ENCODE data around the gene FN3K.

The FN3K gene

DNA sequence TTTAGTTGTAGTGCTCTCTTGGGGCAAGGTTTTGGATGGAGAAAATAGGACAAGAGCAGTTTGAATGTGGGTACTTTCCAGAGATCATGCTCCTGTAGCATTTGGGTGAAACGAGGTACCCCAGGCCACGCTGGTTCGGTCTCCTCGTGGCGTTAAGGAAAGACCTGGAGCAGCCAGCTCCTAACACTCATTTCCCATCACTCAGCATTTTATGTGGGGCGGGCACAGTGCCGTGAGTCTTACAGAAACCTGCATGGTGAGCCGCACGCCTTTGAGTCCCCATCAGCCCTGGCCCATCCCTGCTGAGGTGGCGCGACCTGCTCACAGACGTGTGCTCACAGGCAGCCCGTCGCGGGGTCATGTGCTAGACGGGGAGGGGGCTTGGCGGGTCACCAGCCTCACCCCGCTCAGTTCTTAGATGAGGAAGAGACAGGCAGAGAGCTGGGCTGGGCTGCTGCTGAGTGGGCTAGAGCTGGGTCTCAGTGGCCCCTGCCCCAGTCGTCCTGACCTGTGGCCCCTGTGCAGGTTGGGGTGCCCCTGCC is 53.7 kb downstream of the FN3K start:
- WGBS, 2 experiments (ENCODE audit: insufficient coverage in 2 of 2): 96% methylated on average over 15 to 19 of the region's 19 CpGs
- Histone ChIP-seq H3K4me3 (ENCODE audit: extremely low read depth, insufficient read depth, low read length, poor library complexity, severe bottlenecking) (no peak overlapping the region), H3K4me1 (ENCODE audit: control insufficient read depth, insufficient read depth, low read length, poor library complexity, severe bottlenecking) (peaks cover 10% of the 10 kb centered on the region), H3K36me3 (ENCODE audit: control insufficient read depth, insufficient read depth, low read length) (peaks cover 29% of the 10 kb centered on the region), H3K27ac (ENCODE audit: low read depth, low read length, severe bottlenecking) (no peak overlapping the region), H3K9me3 (ENCODE audit: control insufficient read depth, low read length) (no peaks in the 10 kb centered on the region)

- Histone ChIP-seq H3K4me3 (ENCODE audit: extremely low read depth, insufficient read depth, low read length, poor library complexity, severe bottlenecking) (no peak overlapping the region), H3K4me1 (ENCODE audit: control insufficient read depth, insufficient read depth, low read length, poor library complexity, severe bottlenecking) (peaks cover 10% of the 10 kb centered on the region), H3K27ac (ENCODE audit: low read depth, low read length, severe bottlenecking) (no peak overlapping the region), H3K36me3 (ENCODE audit: control insufficient read depth, insufficient read depth, low read length) (peaks cover 22% of the 10 kb centered on the region), H3K9me3 (ENCODE audit: control insufficient read depth, low read length) (no peaks in the 10 kb centered on the region)
- 92 to 93% methylated on average over 13 to 18 of the region's 18 CpGs for WGBS, 2 experiments (ENCODE audit: insufficient coverage in 2 of 2)
Observed at GRCh38 chr17:82789806-82790205, 54.4 kb downstream of the FN3K start.

- H3K4me1 ChIP-seq (ENCODE audit: control insufficient read depth, insufficient read depth, low read length, poor library complexity, severe bottlenecking): peaks cover 10% of the 10 kb centered on the region
- WGBS, 2 experiments (ENCODE audit: insufficient coverage in 2 of 2): 95 to 97% methylated on average over 13 of the region's 13 CpGs
- H3K27ac ChIP-seq (ENCODE audit: low read depth, low read length, severe bottlenecking): no peak overlapping the region
Observed at GRCh38 chr17:82790391-82790790, 55.0 kb downstream of the FN3K start.

DNA sequence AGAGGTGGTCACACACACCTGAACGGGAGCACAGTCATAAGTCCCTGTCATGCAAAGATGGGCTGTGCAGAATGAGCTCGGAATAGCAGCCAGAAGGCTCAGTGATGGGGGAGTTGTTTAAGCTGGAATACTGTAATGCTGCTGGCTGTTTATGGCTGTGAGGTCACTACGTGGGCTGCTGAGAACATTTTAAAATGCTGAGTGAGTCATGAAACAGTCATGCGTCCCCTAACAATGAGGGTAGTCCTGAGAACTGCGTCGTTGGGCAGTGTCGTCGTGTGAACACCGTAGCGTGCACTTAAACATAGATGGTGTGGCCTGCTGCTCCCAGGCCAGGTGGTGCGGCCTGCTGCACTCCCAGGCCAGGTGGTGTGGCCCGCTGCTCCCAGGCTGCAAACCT is 56.1 kb downstream of the FN3K start:
- H3K4me3 ChIP-seq (ENCODE audit: extremely low read depth, insufficient read depth, low read length, poor library complexity, severe bottlenecking): no peak overlapping the region
- H3K36me3 ChIP-seq (ENCODE audit: control insufficient read depth, insufficient read depth, low read length): peaks cover 21% of the 10 kb centered on the region
- no peaks in the 10 kb centered on the region for H3K9me3 ChIP-seq (ENCODE audit: control insufficient read depth, low read length)
- H3K27ac ChIP-seq (ENCODE audit: low read depth, low read length, severe bottlenecking): peak overlapping the region; percentile 11
- peaks cover 10% of the 10 kb centered on the region for H3K4me1 ChIP-seq (ENCODE audit: control insufficient read depth, insufficient read depth, low read length, poor library complexity, severe bottlenecking)
- WGBS, 2 experiments (ENCODE audit: insufficient coverage in 2 of 2): 94% methylated on average over 12 of the region's 12 CpGs

More at GRCh38 chr17:82790391-82790790, 55.0 kb downstream of the FN3K start:
- Histone ChIP-seq H3K36me3 (ENCODE audit: control insufficient read depth, insufficient read depth, low read length) (peaks cover 24% of the 10 kb centered on the region), H3K4me3 (ENCODE audit: extremely low read depth, insufficient read depth, low read length, poor library complexity, severe bottlenecking) (no peak overlapping the region), H3K9me3 (ENCODE audit: control insufficient read depth, low read length) (no peaks in the 10 kb centered on the region)

- H3K36me3 ChIP-seq (ENCODE audit: control insufficient read depth, insufficient read depth, low read length): peaks cover 18% of the 10 kb centered on the region
Observed at GRCh38 chr17:82793974-82794630, 58.7 kb downstream of the FN3K start.

GRCh38 chr17:82794781-82795482 is 59.5 kb downstream of the FN3K start:
- 96 to 98% methylated on average over 16 of the region's 18 CpGs for WGBS, 2 experiments (ENCODE audit: insufficient coverage in 2 of 2)
- H3K4me3 ChIP-seq (ENCODE audit: extremely low read depth, insufficient read depth, low read length, poor library complexity, severe bottlenecking): no peak overlapping the region
- H3K9me3 ChIP-seq (ENCODE audit: control insufficient read depth, low read length): no peaks in the 10 kb centered on the region
- H3K4me1 ChIP-seq (ENCODE audit: control insufficient read depth, insufficient read depth, low read length, poor library complexity, severe bottlenecking): peaks cover 10% of the 10 kb centered on the region
- peaks cover 24% of the 10 kb centered on the region for H3K36me3 ChIP-seq (ENCODE audit: control insufficient read depth, insufficient read depth, low read length)
- H3K27ac ChIP-seq (ENCODE audit: low read depth, low read length, severe bottlenecking): no peak overlapping the region

More at GRCh38 chr17:82793974-82794630, 58.7 kb downstream of the FN3K start:
- Histone ChIP-seq H3K27ac (ENCODE audit: low read depth, low read length, severe bottlenecking) (no peak overlapping the region), H3K4me1 (ENCODE audit: control insufficient read depth, insufficient read depth, low read length, poor library complexity, severe bottlenecking) (peaks cover 10% of the 10 kb centered on the region), H3K4me3 (ENCODE audit: extremely low read depth, insufficient read depth, low read length, poor library complexity, severe bottlenecking) (no peak overlapping the region), H3K9me3 (ENCODE audit: control insufficient read depth, low read length) (no peaks in the 10 kb centered on the region)
- WGBS, 2 experiments (ENCODE audit: insufficient coverage in 2 of 2): 90 to 97% methylated on average over 14 to 15 of the region's 15 CpGs

DNA sequence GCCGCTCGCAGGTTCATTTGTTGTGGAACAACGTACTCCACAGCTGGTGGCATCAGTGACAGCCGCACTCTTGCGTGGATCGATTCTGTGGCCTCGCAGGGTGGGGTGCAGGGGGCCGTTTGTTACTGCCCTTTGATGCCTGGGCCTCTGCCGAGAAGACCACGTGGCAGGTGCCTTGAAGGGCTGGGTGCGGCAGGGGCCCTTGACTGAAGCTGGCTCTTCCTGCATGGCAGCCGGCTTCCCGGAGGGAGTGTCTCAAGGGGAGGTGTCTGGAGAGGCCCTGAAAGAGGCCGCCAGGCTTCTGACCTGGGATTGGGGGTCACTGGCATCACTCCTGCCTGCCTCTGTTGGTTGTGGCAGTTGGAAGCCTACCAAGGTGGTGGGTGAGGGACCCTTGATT is 60.2 kb downstream of the FN3K start:
- H3K4me3 ChIP-seq (ENCODE audit: extremely low read depth, insufficient read depth, low read length, poor library complexity, severe bottlenecking): no peak overlapping the region
- H3K9me3 ChIP-seq (ENCODE audit: control insufficient read depth, low read length): no peaks in the 10 kb centered on the region
- H3K27ac ChIP-seq (ENCODE audit: low read depth, low read length, severe bottlenecking): no peak overlapping the region
- peaks cover 31% of the 10 kb centered on the region for H3K36me3 ChIP-seq (ENCODE audit: control insufficient read depth, insufficient read depth, low read length)
- 94 to 96% methylated on average over 11 to 14 of the region's 14 CpGs for WGBS, 2 experiments (ENCODE audit: insufficient coverage in 2 of 2)
- peaks cover 8% of the 10 kb centered on the region for H3K4me1 ChIP-seq (ENCODE audit: control insufficient read depth, insufficient read depth, low read length, poor library complexity, severe bottlenecking)

- WGBS, 2 experiments (ENCODE audit: insufficient coverage in 2 of 2): 93 to 97% methylated on average over 8 of the region's 9 CpGs
- Histone ChIP-seq H3K4me3 (ENCODE audit: extremely low read depth, insufficient read depth, low read length, poor library complexity, severe bottlenecking) (no peak overlapping the region), H3K36me3 (ENCODE audit: control insufficient read depth, insufficient read depth, low read length) (peaks cover 36% of the 10 kb centered on the region), H3K4me1 (ENCODE audit: control insufficient read depth, insufficient read depth, low read length, poor library complexity, severe bottlenecking) (no peaks in the 10 kb centered on the region), H3K27ac (ENCODE audit: low read depth, low read length, severe bottlenecking) (no peak overlapping the region), H3K9me3 (ENCODE audit: control insufficient read depth, low read length) (no peaks in the 10 kb centered on the region)
Observed at GRCh38 chr17:82797061-82797460, 61.6 kb downstream of the FN3K start.

DNA sequence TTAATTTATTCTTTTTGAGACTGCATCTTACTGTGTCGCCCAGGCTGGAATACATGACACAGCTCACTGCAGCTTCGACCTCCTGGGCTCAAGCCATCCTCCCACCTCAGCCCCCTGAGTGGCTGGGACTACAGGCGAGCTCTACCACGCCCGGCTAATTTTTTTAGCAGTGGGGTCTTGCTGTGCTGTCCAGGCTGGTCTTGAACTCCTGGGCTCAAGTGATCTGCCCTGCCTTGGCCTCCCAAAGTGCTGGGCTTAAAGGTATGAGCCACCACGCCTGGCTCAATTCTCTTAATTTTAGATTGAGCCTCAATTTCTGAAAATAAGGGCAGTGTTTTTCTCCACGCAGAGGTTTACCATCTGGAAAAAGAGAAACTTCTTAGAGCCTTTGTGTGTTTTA is 63.3 kb downstream of the FN3K start:
- Histone ChIP-seq H3K9me3 (ENCODE audit: control insufficient read depth, low read length) (no peaks in the 10 kb centered on the region), H3K27ac (ENCODE audit: low read depth, low read length, severe bottlenecking) (no peak overlapping the region), H3K36me3 (ENCODE audit: control insufficient read depth, insufficient read depth, low read length) (peaks cover 36% of the 10 kb centered on the region), H3K4me3 (ENCODE audit: extremely low read depth, insufficient read depth, low read length, poor library complexity, severe bottlenecking) (no peak overlapping the region), H3K4me1 (ENCODE audit: control insufficient read depth, insufficient read depth, low read length, poor library complexity, severe bottlenecking) (no peaks in the 10 kb centered on the region)
- 94 to 99% methylated on average over 7 of the region's 7 CpGs for WGBS, 2 experiments (ENCODE audit: insufficient coverage in 2 of 2)

- Histone ChIP-seq H3K9me3 (ENCODE audit: control insufficient read depth, low read length) (no peaks in the 10 kb centered on the region), H3K4me1 (ENCODE audit: control insufficient read depth, insufficient read depth, low read length, poor library complexity, severe bottlenecking) (no peaks in the 10 kb centered on the region), H3K36me3 (ENCODE audit: control insufficient read depth, insufficient read depth, low read length) (peaks cover 36% of the 10 kb centered on the region), H3K27ac (ENCODE audit: low read depth, low read length, severe bottlenecking) (no peak overlapping the region), H3K4me3 (ENCODE audit: extremely low read depth, insufficient read depth, low read length, poor library complexity, severe bottlenecking) (no peak overlapping the region)
- WGBS, 2 experiments (ENCODE audit: insufficient coverage in 2 of 2): 92 to 97% methylated on average over 16 of the region's 16 CpGs
Observed at GRCh38 chr17:82799591-82799990, 64.2 kb downstream of the FN3K start.
